EH (cell line): ENCODE data around the gene ZFX.
"Not testable (repeated sequence)": the region's sequence is repeated elsewhere in the genome, so short reads cannot be mapped to it uniquely, and the experiment has no call there.

Source experiments
- DNase-seq: peaks from one replicate; pipeline ENCODE4 v3.0.0-alpha.2; 2015; ENCODE audit warnings: low read depth

Gene ZFX

DNA sequence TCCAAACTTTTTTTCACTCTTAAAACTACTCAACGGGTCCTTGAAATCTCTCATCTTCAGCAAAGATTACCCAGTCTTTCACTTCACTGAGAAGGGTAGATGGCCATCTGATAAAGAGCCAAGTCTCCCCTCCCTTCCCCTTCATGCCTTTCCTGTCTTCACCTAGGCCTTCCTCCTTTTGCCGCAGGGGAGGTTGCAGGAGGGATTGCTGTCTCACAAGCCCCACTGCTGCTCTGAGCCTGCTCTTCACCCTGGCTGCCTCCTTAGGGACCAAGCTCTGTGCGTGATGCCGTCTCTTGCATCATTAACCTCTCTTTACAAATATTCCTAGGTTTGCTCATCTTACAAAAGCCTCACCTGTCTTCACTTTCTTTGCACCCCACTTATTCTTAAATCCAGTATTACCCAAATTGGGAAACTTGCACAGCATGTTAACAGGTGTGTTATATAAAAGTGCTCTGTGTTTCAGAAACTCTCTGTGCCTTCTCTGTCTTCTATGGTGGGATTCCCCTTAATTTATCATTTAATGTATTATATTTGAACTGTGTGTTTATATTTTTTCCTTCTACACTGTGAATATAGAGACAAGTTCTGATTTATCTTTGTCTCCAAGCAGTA, 3.8 kb downstream of the ZFX start:
- peak; percentile 29 for DNase-seq

DNA sequence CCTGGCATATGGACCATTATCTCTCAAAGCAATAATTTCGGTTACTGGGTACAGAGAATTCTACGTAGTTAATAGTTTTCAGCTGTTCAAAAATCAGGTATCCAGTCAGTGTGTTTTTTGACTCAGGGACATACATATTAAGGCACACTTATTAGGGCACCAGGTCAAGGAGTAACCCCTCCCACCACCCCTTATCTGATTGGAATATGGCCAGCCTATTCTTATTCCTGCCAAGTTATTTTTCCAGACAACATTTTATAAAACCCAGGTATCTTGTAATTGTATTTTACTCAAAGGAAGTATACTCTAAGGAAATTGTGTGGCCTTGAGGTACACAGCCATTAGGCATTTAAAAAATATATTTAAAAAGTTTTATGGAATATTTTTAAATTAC, 4.3 kb downstream of the ZFX start:
- DNase-seq, result no peak

DNA sequence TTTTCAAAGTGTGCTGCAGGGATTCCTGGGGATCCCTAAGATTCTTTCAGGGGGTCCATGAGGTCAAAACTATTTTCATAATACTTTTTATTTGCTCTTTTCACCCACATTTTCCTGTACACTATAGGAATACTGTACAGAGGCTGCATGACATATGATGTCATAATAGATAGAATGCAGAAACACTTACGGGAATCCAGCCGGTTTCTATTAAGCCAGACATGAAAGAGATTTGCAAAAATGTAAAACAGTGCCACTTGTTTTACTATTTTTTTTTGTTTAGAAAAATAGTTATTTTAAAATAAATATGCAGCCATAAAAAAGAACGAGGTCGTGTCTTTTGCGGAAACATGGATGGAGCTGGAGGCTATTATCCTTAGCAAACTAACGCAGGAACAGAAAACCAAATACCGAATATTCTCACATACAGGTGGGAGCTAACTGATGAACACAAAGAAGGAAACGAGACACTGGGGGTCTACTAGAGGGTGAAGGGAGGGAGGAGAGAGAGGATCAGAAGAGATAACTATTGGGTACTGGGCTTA, 5.0 kb downstream of the ZFX start:
- peak; percentile 39 for DNase-seq

- DNase-seq, result not testable (repeated sequence)
These were observed 6.2 kb downstream of the ZFX start for GRCh38 chrX:24155747-24156146.

DNA sequence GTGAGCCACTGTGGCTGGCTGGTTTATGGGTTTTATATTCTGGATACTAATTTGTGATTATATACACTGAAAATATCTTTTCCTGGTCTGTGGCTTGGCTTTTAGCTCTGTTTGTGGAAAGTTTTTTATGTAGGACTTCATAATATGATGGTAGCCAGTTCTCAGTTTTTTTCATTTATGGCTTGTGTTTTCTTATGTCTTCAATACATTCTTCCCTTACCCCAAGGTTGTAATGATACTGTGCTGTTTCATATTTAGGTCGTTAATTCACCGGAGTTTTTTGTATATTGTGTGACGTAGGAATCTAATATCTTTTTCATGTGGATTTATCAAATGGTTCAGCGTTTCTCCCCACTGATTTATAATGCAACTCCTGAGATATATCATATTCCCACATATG, 6.6 kb downstream of the ZFX start:
- DNase-seq, result no peak

- DNase-seq, result no peak
These were observed 9.4 kb downstream of the ZFX start for GRCh38 chrX:24158881-24159280.

DNA sequence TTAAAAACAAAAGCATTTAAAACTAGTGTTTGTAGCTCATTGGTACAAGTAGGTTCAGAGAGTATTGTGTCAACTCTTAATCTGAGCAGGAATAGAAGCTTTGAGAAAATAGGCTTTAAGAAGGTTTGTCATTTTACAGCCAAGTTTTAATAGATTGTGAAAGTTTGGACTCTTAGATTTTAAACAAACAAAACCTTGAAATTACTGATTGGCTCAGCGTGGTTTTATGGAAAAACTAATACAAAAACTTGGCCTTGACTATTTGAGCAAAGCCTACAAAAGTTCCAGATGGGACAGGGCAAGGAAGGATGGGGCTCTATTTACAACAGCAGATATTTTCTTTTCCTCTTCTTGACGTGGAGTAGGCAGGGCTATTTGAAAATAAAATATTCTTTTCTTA, 16.5 kb downstream of the ZFX start:
- no peak for DNase-seq

DNA sequence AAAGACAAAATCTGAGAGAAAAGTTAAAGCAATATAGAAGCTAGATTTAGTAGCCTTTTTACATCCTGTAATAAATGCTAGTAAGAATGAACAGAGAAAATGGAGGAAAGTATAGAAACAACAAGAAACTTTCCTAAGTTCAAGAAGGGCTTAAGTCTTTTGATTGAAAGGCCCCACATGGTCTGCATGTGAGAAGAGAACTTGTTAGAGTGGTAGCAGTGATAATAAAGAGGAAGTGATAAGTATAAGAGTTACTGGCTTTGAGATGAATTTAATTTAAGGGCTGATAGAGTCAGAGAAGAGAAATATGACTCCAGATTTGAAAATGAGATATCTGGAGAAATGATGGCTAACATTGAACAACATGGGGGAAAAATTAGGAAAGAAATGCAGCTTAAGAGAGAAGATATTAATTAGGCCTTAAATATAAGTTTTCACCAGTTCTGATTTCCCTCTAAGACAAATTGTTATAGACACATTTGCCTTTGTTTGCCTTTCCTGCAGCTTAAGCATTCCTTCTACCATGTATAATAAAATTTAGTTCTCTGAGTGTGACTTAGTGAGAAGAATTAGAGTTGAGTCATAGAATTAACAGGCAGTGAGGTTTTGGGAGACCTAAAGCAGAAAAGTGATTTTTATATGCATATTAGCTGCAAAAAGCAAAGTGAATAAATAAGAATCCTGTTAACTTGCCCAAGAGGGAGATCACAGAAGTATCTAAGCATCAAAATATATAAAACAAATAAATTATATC, 18.4 kb downstream of the ZFX start:
- DNase-seq, result peak; percentile 51

DNA sequence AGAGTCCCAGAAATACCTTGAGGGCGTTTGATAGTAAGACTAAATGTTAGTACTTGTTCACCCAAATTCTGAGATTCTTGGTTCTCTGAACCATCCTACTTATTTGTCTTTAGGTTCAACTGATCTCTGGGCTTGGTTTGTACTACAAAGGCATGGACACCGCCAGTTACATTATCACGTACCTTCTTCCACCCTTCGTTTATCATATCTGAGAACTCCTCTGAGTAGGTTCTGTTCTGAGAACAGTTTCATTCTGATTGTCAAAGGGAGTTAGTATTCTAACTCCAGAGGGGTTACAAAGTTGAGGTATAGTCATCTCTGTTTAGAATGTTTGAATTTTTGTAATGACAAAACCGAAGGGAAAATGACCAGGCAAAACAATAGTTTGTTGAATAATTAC, 19.3 kb downstream of the ZFX start:
- no peak for DNase-seq

- no peak for DNase-seq
These were observed 19.7 kb downstream of the ZFX start for GRCh38 chrX:24169211-24169610.

DNA sequence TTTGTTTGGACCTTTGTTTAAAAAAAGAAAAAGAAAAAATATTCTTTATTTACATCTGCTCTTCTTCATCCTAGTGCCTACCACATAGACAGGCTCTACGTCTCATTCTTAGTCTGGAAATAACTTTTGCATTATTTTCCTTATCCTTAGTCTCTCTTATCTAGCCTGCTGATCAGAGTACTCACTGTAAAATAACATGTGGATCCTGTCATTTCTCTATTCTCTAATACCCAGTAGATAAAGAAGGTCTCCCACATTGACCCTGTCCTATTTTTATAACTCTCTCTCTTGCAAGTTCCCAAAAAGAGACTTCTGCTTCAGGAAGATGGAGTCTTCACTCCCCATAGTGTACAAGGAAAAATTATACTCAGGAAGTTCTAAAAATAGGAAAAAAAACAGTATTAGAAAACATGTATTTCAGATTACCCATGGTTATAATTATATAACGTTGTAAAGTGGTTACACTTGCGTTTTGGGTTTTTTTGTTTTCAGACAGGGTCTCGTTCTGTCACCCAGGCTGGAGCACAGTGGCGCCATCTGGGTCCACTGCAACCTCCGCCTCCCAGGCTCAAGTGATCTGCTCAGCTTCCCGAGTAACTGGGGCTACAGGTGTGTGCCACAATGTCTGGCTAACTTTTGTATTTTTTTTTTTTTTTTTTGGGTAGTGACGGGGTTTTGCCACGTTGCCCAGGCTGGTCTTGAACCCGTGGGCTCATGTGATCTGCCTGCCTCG, 23.8 kb downstream of the ZFX start:
- peak; percentile 49 for DNase-seq

GRCh38 chrX:24175276-24175675, 25.7 kb downstream of the ZFX start:
- DNase-seq, result no peak

- DNase-seq, result no peak
These were observed 28.9 kb downstream of the ZFX start for GRCh38 chrX:24178441-24178840.

DNA sequence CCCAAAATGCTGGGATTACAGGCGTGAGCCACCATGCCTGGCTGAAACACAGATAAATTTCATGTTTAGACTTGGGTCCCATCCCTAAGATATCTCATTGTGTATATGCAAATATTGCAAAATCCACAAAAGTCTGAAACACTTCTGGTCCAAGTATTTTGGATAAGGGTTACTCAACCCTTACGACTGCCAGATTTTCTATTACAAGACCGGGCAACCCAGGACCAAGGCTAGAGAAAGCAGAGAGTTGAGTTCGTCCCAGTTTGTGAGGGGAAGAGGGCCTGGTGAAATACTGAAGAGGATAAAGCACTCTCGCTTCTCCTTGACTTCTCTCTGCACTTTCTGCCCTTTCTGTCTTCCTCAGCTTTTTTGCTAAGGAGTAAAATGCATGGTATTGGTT, 34.5 kb downstream of the ZFX start:
- no peak for DNase-seq

DNA sequence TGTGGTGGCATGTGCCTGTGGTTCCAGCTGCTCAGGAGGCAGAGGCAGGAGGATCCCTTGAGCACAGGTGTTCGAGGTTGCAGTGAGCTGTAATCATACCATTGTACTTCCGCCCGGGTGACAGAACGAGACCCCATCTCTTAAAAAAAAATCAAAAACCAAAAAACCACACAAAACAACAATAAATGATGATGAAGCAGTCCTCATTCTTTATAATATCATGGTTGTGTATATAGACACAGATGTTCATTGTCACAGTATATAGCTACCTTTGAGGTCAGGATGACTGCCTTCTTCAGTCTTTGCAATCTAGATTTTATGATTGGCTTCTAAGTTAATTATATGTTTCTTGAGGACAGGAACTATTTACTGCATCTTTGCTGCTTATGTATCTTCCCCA, 37.0 kb downstream of the ZFX start:
- no peak for DNase-seq

GRCh38 chrX:24186986-24187385, 37.5 kb downstream of the ZFX start:
- no peak for DNase-seq

DNA sequence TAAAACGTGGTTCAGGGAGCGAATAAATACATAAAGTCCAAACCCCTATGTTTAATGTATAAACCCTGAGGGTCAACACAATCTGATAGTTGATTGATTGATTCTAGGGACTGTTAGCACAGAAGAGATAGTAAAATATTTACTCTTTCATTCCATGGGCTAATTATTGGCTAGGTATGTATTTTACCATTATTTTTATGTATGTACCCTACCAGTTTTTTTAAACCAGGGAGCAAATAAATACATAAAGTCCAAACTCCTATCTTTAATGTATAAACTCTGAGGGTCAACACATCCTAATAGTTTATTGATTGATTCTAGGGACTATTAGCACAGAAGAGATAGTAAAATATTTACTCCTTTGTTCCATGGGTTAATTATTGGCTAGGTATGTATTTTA, 40.0 kb downstream of the ZFX start:
- no peak for DNase-seq

- peak; percentile 45 for DNase-seq
These were observed 41.1 kb downstream of the ZFX start for GRCh38 chrX:24190500-24191156.

- no peak for DNase-seq
These were observed 47.0 kb downstream of the ZFX start for GRCh38 chrX:24196509-24196908.

DNA sequence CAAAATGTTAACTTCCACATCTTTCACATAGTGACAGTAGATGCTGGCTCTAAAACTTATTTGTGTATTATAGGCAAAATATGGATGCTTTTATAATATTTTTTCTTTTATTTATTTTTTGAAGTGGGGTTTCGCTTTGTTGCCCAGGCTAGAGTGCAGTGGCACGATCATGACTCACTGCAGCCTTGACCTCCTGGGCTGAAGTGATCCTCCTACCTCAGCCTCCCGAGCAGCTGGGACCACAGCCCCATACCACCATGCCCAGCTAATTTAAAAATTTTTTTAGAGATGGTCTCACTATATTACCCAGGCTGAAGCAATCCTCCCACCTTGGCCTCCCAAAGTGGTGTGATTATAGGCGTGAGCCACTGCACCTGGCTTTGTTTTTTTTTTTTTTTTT, 48.6 kb downstream of the ZFX start:
- no peak for DNase-seq

- no peak for DNase-seq
These were observed 50.6 kb downstream of the ZFX start for GRCh38 chrX:24200133-24200532.

DNA sequence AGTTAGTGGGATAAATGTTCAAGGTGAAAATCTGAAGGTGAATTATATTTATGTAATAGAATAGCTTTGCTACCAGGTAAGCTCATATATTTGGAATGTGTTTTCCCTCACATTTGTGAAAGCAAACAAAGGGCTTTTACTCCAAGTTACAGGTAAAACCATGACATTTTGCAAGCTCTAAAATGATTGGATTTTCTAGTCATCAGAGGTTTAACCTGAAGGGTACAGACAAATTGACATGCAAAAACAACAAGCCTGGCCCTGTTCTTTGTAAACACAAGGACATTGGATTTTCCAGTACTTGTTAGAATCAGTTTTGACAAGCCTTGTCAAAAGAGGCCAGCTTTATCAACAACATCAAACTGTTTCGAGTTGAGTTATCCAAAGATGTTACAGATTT, 51.7 kb downstream of the ZFX start:
- DNase-seq, result no peak
